Mesenchymal stem cell (in vitro differentiated cells and primary cell): ENCODE data around the gene RPS15A.
"Not testable (repeated sequence)": the region's sequence is repeated elsewhere in the genome, so short reads cannot be mapped to it uniquely, and the experiment has no call there.

Source experiments
- DNase-seq: peaks from one replicate; pipeline ENCODE4 v3.0.0-alpha.2; 2013
- H2AFZ ChIP-seq: one replicate; pipeline ENCODE4 v1.6.1; 2013; ENCODE audit warnings: low read depth, mild to moderate bottlenecking, control low read depth, inconsistent platforms, low read length, moderate library complexity
- H2AK5ac ChIP-seq: 2 replicates; pipeline ENCODE4 v1.6.1; 2013; ENCODE audit warnings: low read length, moderate library complexity, mild to moderate bottlenecking, inconsistent platforms; ENCODE audit not compliant: severe bottlenecking
- H2BK120ac ChIP-seq: one replicate; pipeline ENCODE4 v1.6.1; 2013; ENCODE audit warnings: low read depth, mild to moderate bottlenecking, inconsistent platforms, low read length, moderate library complexity
- H2BK12ac ChIP-seq, 2 experiments: one replicate each; pipeline ENCODE4 v1.6.1; 2013; ENCODE audit warnings: inconsistent platforms in 2 of 2, low read length in 2 of 2, mild to moderate bottlenecking in 2 of 2, moderate library complexity in 2 of 2, control low read depth in 1 of 2
- H2BK15ac ChIP-seq: one replicate; pipeline ENCODE4 v1.6.1; 2013; ENCODE audit warnings: mild to moderate bottlenecking, low read depth, inconsistent platforms; ENCODE audit not compliant: poor library complexity, severe bottlenecking
- H2BK5ac ChIP-seq: 2 replicates; pipeline ENCODE4 v1.6.1; 2013; ENCODE audit warnings: low read depth, mild to moderate bottlenecking, low read length, control low read depth, inconsistent platforms; ENCODE audit not compliant: poor library complexity, severe bottlenecking
- H3K14ac ChIP-seq, 2 experiments: one replicate each; pipeline ENCODE4 v1.6.1; 2013; ENCODE audit warnings: inconsistent platforms in 2 of 2, low read length in 2 of 2, control low read depth in 1 of 2, mild to moderate bottlenecking in 1 of 2, moderate library complexity in 1 of 2
- H3K18ac ChIP-seq, 2 experiments: one replicate each; pipeline ENCODE4 v1.6.1; 2013; ENCODE audit warnings: inconsistent platforms in 2 of 2, low read length in 2 of 2, control low read depth in 1 of 2, low read depth in 1 of 2, mild to moderate bottlenecking in 1 of 2
- H3K23ac ChIP-seq, 2 experiments: one replicate each; pipeline ENCODE4 v1.6.1; 2013; ENCODE audit warnings: inconsistent platforms in 2 of 2, low read length in 2 of 2, mild to moderate bottlenecking in 2 of 2, moderate library complexity in 2 of 2, control low read depth in 1 of 2
- H3K27ac ChIP-seq: 2 replicates; pipeline ENCODE4 v1.5.1; 2013; ENCODE audit warnings: mild to moderate bottlenecking, moderate library complexity, low read length, control low read depth, inconsistent platforms; ENCODE audit not compliant: poor library complexity, severe bottlenecking
- H3K27me3 ChIP-seq, 2 experiments: 2 replicates each; pipeline versions ENCODE4 v1.6.1 to v1.7.0; 2013; ENCODE audit warnings: low read length in 2 of 2, mild to moderate bottlenecking in 2 of 2, moderate library complexity in 2 of 2, control low read depth in 1 of 2, inconsistent platforms in 1 of 2; ENCODE audit not compliant: control insufficient read depth in 1 of 2, insufficient read depth in 1 of 2
- H3K36me3 ChIP-seq, 2 experiments: 2 replicates each; pipeline versions ENCODE4 v1.6.1 to v1.7.0; 2013; ENCODE audit warnings: low read length in 2 of 2, control low read depth in 1 of 2, inconsistent platforms in 1 of 2, low read depth in 1 of 2, mild to moderate bottlenecking in 1 of 2; ENCODE audit not compliant: insufficient read depth in 2 of 2, control insufficient read depth in 1 of 2
- H3K4ac ChIP-seq, 2 experiments: one replicate each; pipeline ENCODE4 v1.6.1; 2013; ENCODE audit warnings: inconsistent platforms in 2 of 2, low read length in 2 of 2, mild to moderate bottlenecking in 2 of 2, moderate library complexity in 2 of 2, control low read depth in 1 of 2, low read depth in 1 of 2
- H3K4me1 ChIP-seq: 2 replicates; pipeline ENCODE4 v1.6.1; 2013; ENCODE audit warnings: low read depth, low read length, control low read depth; ENCODE audit not compliant: control insufficient read depth, insufficient read depth
- H3K4me2 ChIP-seq: 2 replicates; pipeline ENCODE4 v1.6.1; 2013; ENCODE audit warnings: low read length, mild to moderate bottlenecking, inconsistent platforms; ENCODE audit not compliant: poor library complexity, severe bottlenecking
- H3K4me3 ChIP-seq, 2 experiments: 2 replicates each; pipeline versions ENCODE4 v1.5.1 to v1.7.0; 2013; ENCODE audit warnings: low read length in 2 of 2, mild to moderate bottlenecking in 2 of 2, control low read depth in 1 of 2, low read depth in 1 of 2; ENCODE audit not compliant: insufficient read depth in 1 of 2
- H3K79me1 ChIP-seq: replicated peaks from 2 replicates; pipeline ENCODE4 v1.6.1; 2013; ENCODE audit warnings: mild to moderate bottlenecking, control low read depth, low read length, inconsistent platforms; ENCODE audit not compliant: poor library complexity, severe bottlenecking
- H3K9ac ChIP-seq: 2 replicates; pipeline ENCODE4 v1.7.0; 2013; ENCODE audit warnings: mild to moderate bottlenecking, low read length, moderate library complexity
- H3K9me3 ChIP-seq: 2 replicates; pipeline ENCODE4 v1.7.0; 2013; ENCODE audit warnings: mild to moderate bottlenecking, low read length; ENCODE audit not compliant: control insufficient read depth
- H4K8ac ChIP-seq: one replicate; pipeline ENCODE4 v1.6.1; 2013; ENCODE audit warnings: inconsistent platforms, mild to moderate bottlenecking, low read length, moderate library complexity
- H4K91ac ChIP-seq: one replicate; pipeline ENCODE4 v1.6.1; 2013; ENCODE audit warnings: mild to moderate bottlenecking, low read length, inconsistent platforms
- WGBS: methylation state at CpG from one replicate; pipeline ENCODE4 v1.1.7; 2013; ENCODE audit warnings: mixed read lengths; 5-methylcytosine and 5-hydroxymethylcytosine counted together

RPS15A gene

GRCh38 chr16:18767217-18767616 is 22.9 kb downstream of the RPS15A start:
- whole genome bisulfite sequencing = 90% methylated on average over 2 of the region's 7 CpGs
- not testable (repeated sequence) for H3K14ac ChIP-seq, H3K79me1 ChIP-seq, H3K27ac ChIP-seq, H4K8ac ChIP-seq, H2BK5ac ChIP-seq, H3K36me3 ChIP-seq, H3K27me3 ChIP-seq, H3K4me1 ChIP-seq, H3K4me3 ChIP-seq, H2BK12ac ChIP-seq, H4K91ac ChIP-seq, DNase-seq, H3K4ac ChIP-seq, H3K9me3 ChIP-seq, H3K18ac ChIP-seq, H3K9ac ChIP-seq, H2AFZ ChIP-seq, H2BK120ac ChIP-seq, H3K23ac ChIP-seq, H2BK15ac ChIP-seq, H3K4me2 ChIP-seq, H2AK5ac ChIP-seq

- not testable (repeated sequence) for H3K18ac ChIP-seq, H4K91ac ChIP-seq, H3K23ac ChIP-seq, H3K14ac ChIP-seq, DNase-seq, H3K4me3 ChIP-seq, H4K8ac ChIP-seq, H2AK5ac ChIP-seq, H3K4ac ChIP-seq, H2BK120ac ChIP-seq, H3K4me2 ChIP-seq, H3K9me3 ChIP-seq, H3K27ac ChIP-seq, H3K27me3 ChIP-seq, H3K4me1 ChIP-seq, H2BK15ac ChIP-seq, H3K9ac ChIP-seq, H3K79me1 ChIP-seq, H3K36me3 ChIP-seq, H2AFZ ChIP-seq, H2BK5ac ChIP-seq, H2BK12ac ChIP-seq
- no CpG with 5 or more reads among the region's 5 CpGs for WGBS
Measured at GRCh38 chr16:18762713-18763112, 27.4 kb downstream of the RPS15A start.

- WGBS = 17% methylated on average over 9 of the region's 21 CpGs
- H3K27ac ChIP-seq, H3K14ac ChIP-seq, H4K8ac ChIP-seq, H3K4me2 ChIP-seq, H2BK12ac ChIP-seq, H3K23ac ChIP-seq, H4K91ac ChIP-seq, H2BK120ac ChIP-seq, H3K79me1 ChIP-seq, H3K9ac ChIP-seq, H2AFZ ChIP-seq, H3K18ac ChIP-seq, H3K4me1 ChIP-seq, H2AK5ac ChIP-seq, H3K4ac ChIP-seq, H3K36me3 ChIP-seq, H3K4me3 ChIP-seq, H2BK15ac ChIP-seq, H3K27me3 ChIP-seq, H3K9me3 ChIP-seq, H2BK5ac ChIP-seq: not testable (repeated sequence)
- DNase-seq = peak; percentile 3
Measured at GRCh38 chr16:18759598-18760520, 30.3 kb downstream of the RPS15A start.

- not testable (repeated sequence) for H3K4ac ChIP-seq, H3K9me3 ChIP-seq, H2BK15ac ChIP-seq, H3K9ac ChIP-seq, H3K27ac ChIP-seq, H3K18ac ChIP-seq, DNase-seq, H3K14ac ChIP-seq, H2AFZ ChIP-seq, H3K36me3 ChIP-seq, H4K91ac ChIP-seq, H2BK120ac ChIP-seq, H3K79me1 ChIP-seq, H3K23ac ChIP-seq, H2BK12ac ChIP-seq, H3K27me3 ChIP-seq, H2BK5ac ChIP-seq, H2AK5ac ChIP-seq, H3K4me1 ChIP-seq, H3K4me2 ChIP-seq, H3K4me3 ChIP-seq, H4K8ac ChIP-seq
- no CpG with 5 or more reads among the region's 10 CpGs for WGBS
Measured at GRCh38 chr16:18757960-18758660, 32.0 kb downstream of the RPS15A start.
